Gastrocnemius medialis (tissue), 4 donors: ENCODE measurements around the gene TIGD3.

Source experiments
- CTCF ChIP-seq, 5 experiments: fragments of 450-650 bp in 3 of 5; fragments of 200-600 bp in 2 of 5; sonication (generic) in 2 of 5; IDR thresholded peaks in 4 of 5; conservative IDR thresholded peaks in 1 of 5; 1 replicate in 4 of 5; 2 replicates in 1 of 5; pipeline ENCODE4 v1.5.1; 2016 to 2019; ENCODE audit warnings: antibody characterized with exemption in 5 of 5, mild to moderate bottlenecking in 3 of 5, moderate library complexity in 3 of 5
- POLR2A ChIP-seq, 2 donors: fragments of 450-650 bp; IDR thresholded peaks; one replicate each; pipeline ENCODE4 v1.6.1; 2017; ENCODE audit warnings: antibody characterized with exemption in 2 of 2, mild to moderate bottlenecking in 2 of 2, moderate library complexity in 2 of 2

- TF ChIP-seq CTCF (IDR thresholded peaks at IDR 0.05 in 4 of 5, conservative IDR thresholded peaks at IDR 0.05 in 1 of 5) (no peak), POLR2A (IDR thresholded peaks at IDR 0.05) (no peak)
These were observed 27.1 kb downstream of the TIGD3 start for GRCh38 chr11:65381716-65382032.
